Endothelial cell of hepatic sinusoid (primary cell): ENCODE results near the gene BSND.
"Not testable (repeated sequence)": the region's sequence is repeated elsewhere in the genome, so short reads cannot be mapped to it uniquely, and the experiment has no call there.

Source experiments
- in situ Hi-C: cut with HindIII; loops from 2 replicates; pipeline ENCODE4 v1.10.0; 2017; ENCODE audit warnings: low sequenced_read_pairs

BSND gene

GRCh38 chr1:54998677-54999076 lies at the start of gene BSND:
TSS of gene BSND (plus strand) at chr1:54998933. CDS start at chr1:54999187, 254 bp downstream.
- in situ Hi-C loops: no loop called here

GRCh38 chr1:54949053-54949452 lies 49.7 kb upstream of the BSND start:
- in situ Hi-C loops: loop anchor here (5.0 kb wide), 1 partner anchor 43 kb away; no protein-coding TSS in a partner anchor

- in situ Hi-C loops: no loop called here
Measured at GRCh38 chr1:54950006-54950368, 48.7 kb upstream of the BSND start.

GRCh38 chr1:54950369-54951163 lies 48.2 kb upstream of the BSND start:
- in situ Hi-C loops: no loop called here

GRCh38 chr1:54951810-54952226 lies 46.9 kb upstream of the BSND start:
- in situ Hi-C loops: no loop called here

GRCh38 chr1:54952950-54953718 lies 45.6 kb upstream of the BSND start:
- in situ Hi-C loops: no loop called here

GRCh38 chr1:54953846-54954245 lies 44.9 kb upstream of the BSND start:
- in situ Hi-C loops: no loop called here

- in situ Hi-C loops: no loop called here
Measured at GRCh38 chr1:54955359-54955758, 43.4 kb upstream of the BSND start.

- in situ Hi-C loops: no loop called here
Measured at GRCh38 chr1:54956726-54957125, 42.0 kb upstream of the BSND start.

GRCh38 chr1:54959241-54959640 lies 39.5 kb upstream of the BSND start:
- in situ Hi-C loops: no loop called here

GRCh38 chr1:54962612-54963395 lies 35.9 kb upstream of the BSND start:
- in situ Hi-C loops: no loop called here

GRCh38 chr1:54963829-54964228 lies 34.9 kb upstream of the BSND start:
- in situ Hi-C loops: not testable (repeated sequence)

GRCh38 chr1:54965624-54966340 lies 33.0 kb upstream of the BSND start:
- in situ Hi-C loops: no loop called here

GRCh38 chr1:54967372-54967771 lies 31.4 kb upstream of the BSND start:
- in situ Hi-C loops: no loop called here

GRCh38 chr1:54968551-54968950 lies 30.2 kb upstream of the BSND start:
- in situ Hi-C loops: no loop called here

GRCh38 chr1:54969879-54970278 lies 28.9 kb upstream of the BSND start:
- in situ Hi-C loops: no loop called here

- in situ Hi-C loops: no loop called here
Measured at GRCh38 chr1:54970901-54971300, 27.8 kb upstream of the BSND start.

GRCh38 chr1:54971317-54971791 lies 27.4 kb upstream of the BSND start:
- in situ Hi-C loops: no loop called here

- in situ Hi-C loops: no loop called here
Measured at GRCh38 chr1:54972436-54972835, 26.3 kb upstream of the BSND start.

- in situ Hi-C loops: no loop called here
Measured at GRCh38 chr1:54973205-54973921, 25.4 kb upstream of the BSND start.
